ENCODE results near the gene EIF4H. TPM values are rescaled to one million over a fixed set of nuclear protein-coding genes. Genes with fewer than 3 reads are reported as not detected.
A peak's percentile ranks its signal among the peaks of the same experiment; 100 is the strongest.

The EIF4H gene
- total and polyA plus RNA-seq, 2 of the 8 experiments (the other 6 are each of a cell fraction or from before 2014, with no cell fraction given) = 323 to 382 TPM

GRCh38 chr7:74182453-74183090 lies 8.4 kb downstream of the EIF4H start:
- DNase-seq (ENCODE audit: low read depth in 1 of 2, low spot score in 2 of 2) (no peak), FAIRE-seq (no peak)
- H4K8ac ChIP-seq (ENCODE audit: extremely low read depth, insufficient read depth, low read length) = no peak overlapping the region
- no peak overlapping the region for H3K56ac ChIP-seq (replicated peaks; ENCODE audit: insufficient read length, low read depth, low read length)
- H2BK12ac ChIP-seq (ENCODE audit: low read depth, low read length) = no peak overlapping the region
- no peak overlapping the region for H2BK5ac ChIP-seq (ENCODE audit: low read depth, low read length)
- ChIA-PET POLR2A (ENCODE audit: partially characterized antibody) (interaction anchor here (0.8 to 3.8 kb wide), 14 partner anchors 8 to 606 kb away, joined by 3 to 33 read pairs (median 4); partner anchors contain the start of genes EIF4H and LIMK1), CTCF (ENCODE audit: partially characterized antibody) (interaction anchor here (0.9 to 3.5 kb wide), 13 partner anchors 10 to 224 kb away, joined by 3 to 24 read pairs (median 5); no protein-coding TSS in a partner anchor)
- H3K79me1 ChIP-seq (ENCODE audit: low read depth, low read length) = peaks cover 8% of the 10 kb centered on the region; the same call in 1 of the 2 replicates
- H2AK5ac ChIP-seq (ENCODE audit: low read depth, low read length) = no peak overlapping the region
- H2BK15ac ChIP-seq (ENCODE audit: low read length) = no peak overlapping the region
- H3K4ac ChIP-seq (replicated peaks; ENCODE audit: insufficient read length, low read depth, low read length) = no peak overlapping the region
- no peak overlapping the region for H2BK20ac ChIP-seq (ENCODE audit: low read length)
- H2AFZ ChIP-seq (ENCODE audit: low read length) = no peak overlapping the region
- no peaks in the 10 kb centered on the region for H3K23me2 ChIP-seq (ENCODE audit: low read depth, low read length)
- peak overlapping the region in 1 of 2 experiments; percentile 1; a peak in 1 of 4 replicates for H3K4me2 ChIP-seq (ENCODE audit: insufficient read depth in 1 of 2, low read depth in 2 of 2, low read length in 2 of 2)
- H2BK120ac ChIP-seq (replicated peaks; ENCODE audit: low read depth, low read length) = no peak overlapping the region
- H3K27me3 ChIP-seq (replicated peaks in 1 of 4; ENCODE audit: control insufficient read depth in 3 of 4, extremely low read depth in 1 of 4, insufficient read depth in 3 of 4, low read length in 3 of 4) = no peaks in the 10 kb centered on the region
- peaks cover 0 to 48% (median 2%) of the 10 kb centered on the region in 4 experiments; a peak in 5 of 8 replicates for H3K36me3 ChIP-seq (ENCODE audit: control insufficient read depth in 2 of 4, insufficient read depth in 4 of 4, low read length in 3 of 4)
- H3K27ac ChIP-seq (ENCODE audit: low read depth, low read length) = no peak overlapping the region
- peaks cover 86 to 100% of the 10 kb centered on the region in 2 experiments for H3K79me2 ChIP-seq (ENCODE audit: control insufficient read depth in 1 of 2, insufficient read depth in 2 of 2, low read length in 2 of 2)
- 93% methylated on average over 6 of the region's 6 CpGs; no CpG with 5 or more reads in 1 of the 2 experiments for WGBS, 2 experiments (ENCODE audit: extremely low coverage in 1 of 2, insufficient coverage in 1 of 2, insufficient read length in 1 of 2, insufficient replicate concordance in 2 of 2, low coverage in 1 of 2, low lambda C conversion rate in 2 of 2, missing lambda C conversion rate in 1 of 2)
- H4K20me1 ChIP-seq (replicated peaks in 1 of 2; ENCODE audit: control insufficient read depth in 1 of 2, insufficient read depth in 2 of 2, low read length in 2 of 2) = peaks cover 44 to 47% of the 10 kb centered on the region in 2 experiments
- no peak overlapping the region for H3K9ac ChIP-seq (replicated peaks in 1 of 4; ENCODE audit: extremely low read depth in 1 of 4, low read depth in 3 of 4, low read length in 3 of 4)
- TF ChIP-seq POLR2A (IDR thresholded peaks at IDR 0.05; ENCODE audit: control extremely low read depth in 1 of 2, low read depth in 2 of 2, low read length in 2 of 2) (peak in 1 of 2 experiments; percentile 28; a peak in 1 of 3 replicates), CEBPB (IDR thresholded peaks at IDR 0.05; ENCODE audit: low read depth, low read length) (peak; percentile 67), TCF12 (IDR thresholded peaks at IDR 0.05; ENCODE audit: low read depth, low read length) (no peak)
- no peak overlapping the region for H3K18ac ChIP-seq (ENCODE audit: extremely low read depth, low read length)
- H3K4me3 ChIP-seq (ENCODE audit: extremely low read depth in 1 of 4, insufficient read depth in 2 of 4, low read depth in 3 of 4, low read length in 4 of 4) = no peak overlapping the region
- H3K14ac ChIP-seq (ENCODE audit: insufficient read length) = no peak overlapping the region
- H4K5ac ChIP-seq (ENCODE audit: insufficient read length, low read depth, low read length) = no peak overlapping the region
- no peaks in the 10 kb centered on the region for H3K9me3 ChIP-seq (ENCODE audit: insufficient read depth in 2 of 2, low read depth in 1 of 2, low read length in 1 of 2)
- H3K4me1 ChIP-seq (replicated peaks in 1 of 4; ENCODE audit: control insufficient read depth in 3 of 4, insufficient read depth in 4 of 4, low read length in 3 of 4) = peaks cover 0 to 6% (median 4%) of the 10 kb centered on the region in 4 experiments; a peak in 5 of 7 replicates
- H3K23ac ChIP-seq (ENCODE audit: insufficient read length) = no peak overlapping the region
- H4K91ac ChIP-seq (replicated peaks; ENCODE audit: insufficient read length, low read length) = no peak overlapping the region

Data from H1 (cell line).